ENCODE data around the gene C11orf68. TPM values are rescaled to one million over a fixed set of nuclear protein-coding genes. Genes with fewer than 3 reads are reported as not detected.

C11orf68 gene
- total and polyA plus RNA-seq, 2 donors (not counting 1 experiment from before 2014, with no cell fraction given), result 34.9 to 50.6 TPM

DNA sequence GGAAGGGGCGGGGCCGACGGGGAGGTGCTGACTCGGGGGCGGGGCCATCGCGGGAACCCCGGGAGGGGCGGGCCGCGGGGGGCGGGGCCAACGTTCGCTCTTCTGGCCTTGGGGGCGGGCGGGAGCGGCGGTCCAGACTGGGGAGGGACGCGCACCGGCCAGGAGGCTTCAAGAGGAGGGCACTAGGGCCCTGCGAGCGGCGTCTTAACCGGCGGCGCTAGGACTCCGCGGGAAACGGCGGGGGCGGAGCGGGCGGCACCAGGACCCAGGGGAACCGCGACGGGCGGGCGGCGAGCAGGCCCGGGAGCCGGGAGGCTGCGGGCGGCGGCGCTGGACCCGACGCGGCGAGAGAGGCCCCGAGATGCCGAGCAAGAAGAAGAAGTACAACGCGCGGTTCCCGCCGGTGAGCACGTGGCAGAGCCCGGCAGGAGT lies 295 bp upstream of the C11orf68 start, which contains the start of gene DRAP1:
TSS of gene DRAP1 (plus strand) at position 286 of the 432 bp plus-strand sequence. CDS start at position 362, 76 bp downstream.
- ChIA-PET CTCF (interaction anchor here (1.3 to 2.1 kb wide), 5 partner anchors 29 to 73 kb away, joined by 4 to 15 read pairs (median 4); partner anchors contain the start of genes CCDC85B and FIBP), POLR2A (interaction anchor here (0.5 to 2.5 kb wide), 6 partner anchors 22 to 60 kb away, joined by 3 to 13 read pairs (median 5); partner anchors contain the start of genes CCDC85B and FIBP)
- DNase-seq (peak; percentile 98), ATAC-seq (ENCODE audit: low read depth) (peak; percentile 87)
- Mint-ChIP-seq H3K9me3 (ENCODE audit: insufficient read depth) (no peaks in the 10 kb centered on the region), H3K4me1 (peaks cover 44% of the 10 kb centered on the region), H3K4me3 (peak within 1 kb of the TSS; percentile 95), H3K27me3 (no peaks in the 10 kb centered on the region), H3K27ac (peak within 1 kb of the TSS; percentile 89)
- peak within 1 kb of the TSS; percentile 66 to 85 for H3K27ac ChIP-seq (ENCODE audit: low read length in 2 of 2)
- TF ChIP-seq EZH2 (IDR thresholded peaks at IDR 0.05; ENCODE audit: borderline replicate concordance, insufficient read depth, low read depth, low read length, poor library complexity, severe bottlenecking), result no peak
- TF ChIP-seq, protein P1, sequence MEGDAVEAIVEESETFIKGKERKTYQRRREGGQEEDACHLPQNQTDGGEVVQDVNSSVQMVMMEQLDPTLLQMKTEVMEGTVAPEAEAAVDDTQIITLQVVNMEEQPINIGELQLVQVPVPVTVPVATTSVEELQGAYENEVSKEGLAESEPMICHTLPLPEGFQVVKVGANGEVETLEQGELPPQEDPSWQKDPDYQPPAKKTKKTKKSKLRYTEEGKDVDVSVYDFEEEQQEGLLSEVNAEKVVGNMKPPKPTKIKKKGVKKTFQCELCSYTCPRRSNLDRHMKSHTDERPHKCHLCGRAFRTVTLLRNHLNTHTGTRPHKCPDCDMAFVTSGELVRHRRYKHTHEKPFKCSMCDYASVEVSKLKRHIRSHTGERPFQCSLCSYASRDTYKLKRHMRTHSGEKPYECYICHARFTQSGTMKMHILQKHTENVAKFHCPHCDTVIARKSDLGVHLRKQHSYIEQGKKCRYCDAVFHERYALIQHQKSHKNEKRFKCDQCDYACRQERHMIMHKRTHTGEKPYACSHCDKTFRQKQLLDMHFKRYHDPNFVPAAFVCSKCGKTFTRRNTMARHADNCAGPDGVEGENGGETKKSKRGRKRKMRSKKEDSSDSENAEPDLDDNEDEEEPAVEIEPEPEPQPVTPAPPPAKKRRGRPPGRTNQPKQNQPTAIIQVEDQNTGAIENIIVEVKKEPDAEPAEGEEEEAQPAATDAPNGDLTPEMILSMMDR (IDR thresholded peaks at IDR 0.05), result no peak
- peaks cover 38% of the 10 kb centered on the region for H3K79me2 ChIP-seq (ENCODE audit: control insufficient read depth, insufficient read depth, low read length)
- WGBS (ENCODE audit: insufficient coverage), result under 1% methylated on average over 59 of the region's 59 CpGs
- peak within 1 kb of the TSS; percentile 83 to 99 (median 93) for H3K4me3 ChIP-seq (ENCODE audit: control extremely low read depth in 1 of 5, extremely low read depth in 1 of 5, insufficient read depth in 1 of 5, low read depth in 2 of 5, low read length in 4 of 5)
- H3K4me1 ChIP-seq (ENCODE audit: control insufficient read depth in 2 of 2, insufficient read depth in 2 of 2, low read length in 2 of 2), result peaks cover 19 to 50% of the 10 kb centered on the region in 2 donors
- H3K4me2 ChIP-seq (replicated peaks; ENCODE audit: low read depth, low read length, poor library complexity, severe bottlenecking), result peak within 1 kb of the TSS; percentile 97
- no peaks in the 10 kb centered on the region for H3K9me3 ChIP-seq (ENCODE audit: control extremely low read depth in 1 of 3, control insufficient read depth in 2 of 3, insufficient read depth in 1 of 3, low read length in 2 of 3)
- peak within 1 kb of the TSS; percentile 81 for H2AFZ ChIP-seq (ENCODE audit: insufficient read depth, low read depth, low read length, poor library complexity, severe bottlenecking)
- peak within 1 kb of the TSS; percentile 96 for H3K9ac ChIP-seq (ENCODE audit: low read length)
- no peaks in the 10 kb centered on the region for H3K27me3 ChIP-seq (replicated peaks in 1 of 4; ENCODE audit: control extremely low read depth in 1 of 4, control insufficient read depth in 3 of 4, insufficient read depth in 4 of 4, low read length in 3 of 4)
- H3K36me3 ChIP-seq (replicated peaks in 1 of 2; ENCODE audit: control extremely low read depth in 1 of 2, control insufficient read depth in 1 of 2, extremely low read depth in 1 of 2, insufficient read depth in 2 of 2, low read length in 1 of 2), result peaks cover 6 to 20% of the 10 kb centered on the region in 2 experiments
- peaks cover 4% of the 10 kb centered on the region for H4K20me1 ChIP-seq (ENCODE audit: control insufficient read depth, insufficient read depth, low read length, poor library complexity, severe bottlenecking)
- intact Hi-C loops (cut with micrococcal nuclease), result loop anchor here (1.0 to 2.0 kb wide), 7 partner anchors 9 to 257 kb away; partner anchors contain the start of genes BANF1, CFL1, EIF1AD and FIBP
